WTC11 (cell line): ENCODE data around the gene ASB13.

Experiments used
- CREM ChIP-seq: sonication (generic); formaldehyde crosslinking; IDR thresholded peaks from 2 replicates; pipeline ENCODE4 v1.8.1; 2022; ENCODE audit warnings: mild to moderate bottlenecking, missing genetic modification reagents, moderate library complexity
- HMGXB4 ChIP-seq: sonication (generic); formaldehyde crosslinking; IDR thresholded peaks from 2 replicates; pipeline ENCODE4 v1.8.1; 2023; ENCODE audit warnings: mild to moderate bottlenecking, moderate library complexity, missing genetic modification reagents
- JUN ChIP-seq: sonication (generic); formaldehyde crosslinking; IDR thresholded peaks from 2 replicates; pipeline ENCODE4 v1.8.0; 2023; ENCODE audit warnings: mild to moderate bottlenecking, missing genetic modification reagents
- NFE2L1 ChIP-seq: sonication (generic); formaldehyde crosslinking; IDR thresholded peaks from 2 replicates; pipeline ENCODE4 v1.8.1; 2023; ENCODE audit warnings: missing genetic modification reagents
- SP1 ChIP-seq: sonication (generic); formaldehyde crosslinking; conservative IDR thresholded peaks from 2 replicates; pipeline ENCODE4 v1.8.1; 2022; ENCODE audit warnings: missing genetic modification reagents
- ZNF121 ChIP-seq: sonication (generic); formaldehyde crosslinking; IDR thresholded peaks from 2 replicates; pipeline ENCODE4 v1.8.0; 2023; ENCODE audit warnings: missing genetic modification reagents
- ZNF317 ChIP-seq: sonication (generic); formaldehyde crosslinking; IDR thresholded peaks from 2 replicates; pipeline ENCODE4 v1.8.1; 2023; ENCODE audit warnings: low read depth, mild to moderate bottlenecking, moderate library complexity, missing genetic modification reagents, borderline replicate concordance
- TF ChIP-seq, protein P1 (sequence below): fragments of 200-600 bp; IDR thresholded peaks from 2 replicates; pipeline ENCODE4 v1.8.0; 2022; ENCODE audit warnings: antibody characterized with exemption
- TF ChIP-seq, protein P2 (sequence below): sonication (generic); formaldehyde crosslinking; IDR thresholded peaks from 2 replicates; pipeline ENCODE4 v1.8.0; 2022; ENCODE audit warnings: mild to moderate bottlenecking, missing genetic modification reagents
- TF ChIP-seq, protein P3 (sequence below): sonication (generic); formaldehyde crosslinking; IDR thresholded peaks from 2 replicates; pipeline ENCODE4 v1.8.1; 2023; ENCODE audit warnings: mild to moderate bottlenecking, missing genetic modification reagents

DNA sequence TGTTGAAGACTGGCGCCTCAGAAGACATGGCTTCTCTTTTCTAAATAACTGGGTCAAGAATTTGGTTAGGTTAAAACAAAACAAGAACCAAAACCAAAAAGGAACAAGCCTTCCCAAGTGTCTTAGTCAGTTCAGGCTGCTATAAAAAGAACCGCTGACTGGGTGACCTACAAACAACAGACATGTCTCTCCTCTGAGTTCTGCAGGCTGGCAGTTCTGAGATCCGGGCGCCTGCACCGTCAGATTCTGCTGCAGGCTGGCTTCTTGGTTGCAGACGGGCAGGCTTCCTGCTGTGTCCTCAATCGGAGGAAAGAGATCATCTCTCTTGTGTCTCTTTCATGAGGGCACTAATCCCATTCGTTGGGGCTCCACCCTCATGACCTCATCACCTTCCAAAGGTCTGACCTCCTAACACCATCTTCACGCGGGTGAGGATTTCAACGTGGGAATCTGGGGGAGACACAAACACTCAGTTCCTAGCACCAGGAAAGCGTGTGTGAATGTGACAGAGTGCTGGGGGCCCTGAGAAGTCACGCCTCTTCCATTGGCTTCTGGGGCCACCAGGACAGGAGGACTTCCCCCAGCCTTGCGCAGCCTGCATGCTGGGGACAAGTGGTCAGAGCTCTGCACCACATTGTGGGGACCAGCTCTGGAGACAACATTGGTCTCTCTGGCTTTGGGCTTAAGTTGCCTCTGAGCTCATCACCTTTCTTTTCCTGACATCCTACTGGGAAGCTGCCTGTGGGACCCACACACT, 63.1 kb downstream of the ASB13 start:
- TF ChIP-seq JUN, result no peak
- TF ChIP-seq ZNF317 (CRISPR knock-in tag), result no peak
- TF ChIP-seq, protein P1, sequence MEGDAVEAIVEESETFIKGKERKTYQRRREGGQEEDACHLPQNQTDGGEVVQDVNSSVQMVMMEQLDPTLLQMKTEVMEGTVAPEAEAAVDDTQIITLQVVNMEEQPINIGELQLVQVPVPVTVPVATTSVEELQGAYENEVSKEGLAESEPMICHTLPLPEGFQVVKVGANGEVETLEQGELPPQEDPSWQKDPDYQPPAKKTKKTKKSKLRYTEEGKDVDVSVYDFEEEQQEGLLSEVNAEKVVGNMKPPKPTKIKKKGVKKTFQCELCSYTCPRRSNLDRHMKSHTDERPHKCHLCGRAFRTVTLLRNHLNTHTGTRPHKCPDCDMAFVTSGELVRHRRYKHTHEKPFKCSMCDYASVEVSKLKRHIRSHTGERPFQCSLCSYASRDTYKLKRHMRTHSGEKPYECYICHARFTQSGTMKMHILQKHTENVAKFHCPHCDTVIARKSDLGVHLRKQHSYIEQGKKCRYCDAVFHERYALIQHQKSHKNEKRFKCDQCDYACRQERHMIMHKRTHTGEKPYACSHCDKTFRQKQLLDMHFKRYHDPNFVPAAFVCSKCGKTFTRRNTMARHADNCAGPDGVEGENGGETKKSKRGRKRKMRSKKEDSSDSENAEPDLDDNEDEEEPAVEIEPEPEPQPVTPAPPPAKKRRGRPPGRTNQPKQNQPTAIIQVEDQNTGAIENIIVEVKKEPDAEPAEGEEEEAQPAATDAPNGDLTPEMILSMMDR, result no peak
- no peak for TF ChIP-seq SP1 (CRISPR knock-in tag)
- TF ChIP-seq CREM (CRISPR knock-in tag), result no peak
- no peak for TF ChIP-seq NFE2L1 (CRISPR knock-in tag)
- TF ChIP-seq, protein P2, sequence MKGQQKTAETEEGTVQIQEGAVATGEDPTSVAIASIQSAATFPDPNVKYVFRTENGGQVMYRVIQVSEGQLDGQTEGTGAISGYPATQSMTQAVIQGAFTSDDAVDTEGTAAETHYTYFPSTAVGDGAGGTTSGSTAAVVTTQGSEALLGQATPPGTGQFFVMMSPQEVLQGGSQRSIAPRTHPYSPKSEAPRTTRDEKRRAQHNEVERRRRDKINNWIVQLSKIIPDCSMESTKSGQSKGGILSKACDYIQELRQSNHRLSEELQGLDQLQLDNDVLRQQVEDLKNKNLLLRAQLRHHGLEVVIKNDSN (CRISPR knock-in tag), result no peak
- no peak for TF ChIP-seq ZNF121 (CRISPR knock-in tag)
- no peak for TF ChIP-seq HMGXB4 (CRISPR knock-in tag)
- TF ChIP-seq, protein P3, sequence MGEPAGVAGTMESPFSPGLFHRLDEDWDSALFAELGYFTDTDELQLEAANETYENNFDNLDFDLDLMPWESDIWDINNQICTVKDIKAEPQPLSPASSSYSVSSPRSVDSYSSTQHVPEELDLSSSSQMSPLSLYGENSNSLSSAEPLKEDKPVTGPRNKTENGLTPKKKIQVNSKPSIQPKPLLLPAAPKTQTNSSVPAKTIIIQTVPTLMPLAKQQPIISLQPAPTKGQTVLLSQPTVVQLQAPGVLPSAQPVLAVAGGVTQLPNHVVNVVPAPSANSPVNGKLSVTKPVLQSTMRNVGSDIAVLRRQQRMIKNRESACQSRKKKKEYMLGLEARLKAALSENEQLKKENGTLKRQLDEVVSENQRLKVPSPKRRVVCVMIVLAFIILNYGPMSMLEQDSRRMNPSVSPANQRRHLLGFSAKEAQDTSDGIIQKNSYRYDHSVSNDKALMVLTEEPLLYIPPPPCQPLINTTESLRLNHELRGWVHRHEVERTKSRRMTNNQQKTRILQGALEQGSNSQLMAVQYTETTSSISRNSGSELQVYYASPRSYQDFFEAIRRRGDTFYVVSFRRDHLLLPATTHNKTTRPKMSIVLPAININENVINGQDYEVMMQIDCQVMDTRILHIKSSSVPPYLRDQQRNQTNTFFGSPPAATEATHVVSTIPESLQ (CRISPR knock-in tag), result no peak
